ENCODE results near the gene BNC2. TPM values are rescaled to one million over a fixed set of nuclear protein-coding genes. Genes with fewer than 3 reads are reported as not detected.
A peak's percentile ranks its signal among the peaks of the same experiment; 100 is the strongest.

The BNC2 gene
- total RNA-seq, 1 donor from 2014 or later = 38.0 TPM

DNA sequence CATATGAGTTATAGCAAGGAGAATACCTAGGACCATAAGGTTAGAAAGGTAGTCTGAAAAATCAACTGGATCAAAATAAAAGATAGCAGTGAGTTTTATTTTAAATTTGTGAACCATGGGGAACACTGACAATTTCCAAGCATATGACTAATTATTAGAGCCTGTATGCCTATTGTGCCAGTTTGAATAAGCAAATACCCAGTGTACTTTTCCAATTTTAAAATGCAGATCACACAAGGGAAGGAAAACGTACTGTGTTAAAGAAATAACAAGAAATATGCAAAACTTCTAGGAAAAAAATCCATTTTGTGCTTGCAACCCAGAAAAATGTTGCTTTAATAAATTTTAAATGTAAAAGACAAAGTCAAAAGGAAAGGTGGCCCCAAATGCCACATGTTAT is 257.4 kb downstream of the BNC2 start:
- Histone ChIP-seq H3K4me1 (ENCODE audit: insufficient read depth, low read length) (peaks cover 2% of the 10 kb centered on the region), H3K9ac (ENCODE audit: low read length) (no peak overlapping the region)
- H3K36me3 Mint-ChIP-seq (ENCODE audit: low read depth, unreplicated experiment) = no peaks in the 10 kb centered on the region

DNA sequence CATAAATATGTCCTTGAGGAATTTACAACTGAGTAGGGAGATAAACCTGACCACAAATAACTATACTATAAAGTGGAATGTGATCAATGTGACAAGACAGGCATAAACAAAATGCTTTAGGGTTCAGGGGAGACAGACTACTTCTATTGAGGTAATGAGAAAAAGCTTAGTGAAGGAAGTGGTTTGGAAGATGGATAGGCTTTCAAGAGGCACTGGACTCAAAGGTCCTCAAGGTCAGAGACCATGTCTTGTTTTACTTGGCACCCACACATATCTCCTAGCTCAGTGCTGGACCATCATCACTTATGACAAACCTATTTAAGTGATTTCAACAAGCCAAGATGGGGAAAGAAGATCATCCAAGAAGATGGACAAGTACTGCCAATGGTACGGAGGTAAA is 257.8 kb downstream of the BNC2 start:
- H3K4me2 ChIP-seq (ENCODE audit: low read length) = no peak overlapping the region
- H3K36me3 ChIP-seq (ENCODE audit: insufficient read depth, low read length) = no peaks in the 10 kb centered on the region
- Mint-ChIP-seq H3K4me3 (ENCODE audit: unreplicated experiment) (no peak overlapping the region), H3K27ac (ENCODE audit: unreplicated experiment) (peak overlapping the region; percentile 5), H3K9me3 (ENCODE audit: unreplicated experiment) (no peaks in the 10 kb centered on the region), H3K36me3 (ENCODE audit: low read depth, unreplicated experiment) (no peaks in the 10 kb centered on the region), H3K4me1 (ENCODE audit: low read depth, unreplicated experiment) (peaks cover 10% of the 10 kb centered on the region), H3K27me3 (ENCODE audit: low read depth, unreplicated experiment) (no peaks in the 10 kb centered on the region)
- H3K9ac ChIP-seq (ENCODE audit: low read length) = no peak overlapping the region
- TF ChIP-seq, protein P1, sequence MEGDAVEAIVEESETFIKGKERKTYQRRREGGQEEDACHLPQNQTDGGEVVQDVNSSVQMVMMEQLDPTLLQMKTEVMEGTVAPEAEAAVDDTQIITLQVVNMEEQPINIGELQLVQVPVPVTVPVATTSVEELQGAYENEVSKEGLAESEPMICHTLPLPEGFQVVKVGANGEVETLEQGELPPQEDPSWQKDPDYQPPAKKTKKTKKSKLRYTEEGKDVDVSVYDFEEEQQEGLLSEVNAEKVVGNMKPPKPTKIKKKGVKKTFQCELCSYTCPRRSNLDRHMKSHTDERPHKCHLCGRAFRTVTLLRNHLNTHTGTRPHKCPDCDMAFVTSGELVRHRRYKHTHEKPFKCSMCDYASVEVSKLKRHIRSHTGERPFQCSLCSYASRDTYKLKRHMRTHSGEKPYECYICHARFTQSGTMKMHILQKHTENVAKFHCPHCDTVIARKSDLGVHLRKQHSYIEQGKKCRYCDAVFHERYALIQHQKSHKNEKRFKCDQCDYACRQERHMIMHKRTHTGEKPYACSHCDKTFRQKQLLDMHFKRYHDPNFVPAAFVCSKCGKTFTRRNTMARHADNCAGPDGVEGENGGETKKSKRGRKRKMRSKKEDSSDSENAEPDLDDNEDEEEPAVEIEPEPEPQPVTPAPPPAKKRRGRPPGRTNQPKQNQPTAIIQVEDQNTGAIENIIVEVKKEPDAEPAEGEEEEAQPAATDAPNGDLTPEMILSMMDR (IDR thresholded peaks at IDR 0.05; ENCODE audit: insufficient read depth, low read depth, low read length) = no peak
- TF ChIP-seq EZH2 (IDR thresholded peaks at IDR 0.05; ENCODE audit: insufficient read depth, low read length) = no peak
- H3K9me3 ChIP-seq (ENCODE audit: insufficient read depth, low read depth, low read length) = no peaks in the 10 kb centered on the region
- H3K79me2 ChIP-seq (ENCODE audit: insufficient read depth, low read length) = peaks cover 32% of the 10 kb centered on the region
- peaks cover 2% of the 10 kb centered on the region for H3K4me1 ChIP-seq (ENCODE audit: insufficient read depth, low read length)
- no peaks in the 10 kb centered on the region for H3K27me3 ChIP-seq (ENCODE audit: insufficient read depth, low read length)
- no peak overlapping the region for H3K27ac ChIP-seq (ENCODE audit: low read depth, low read length)
- peaks cover 18% of the 10 kb centered on the region for H4K20me1 ChIP-seq (ENCODE audit: insufficient read depth, low read length)
- FAIRE-seq = no peak
- no peak overlapping the region for H2AFZ ChIP-seq (ENCODE audit: low read depth, low read length)
- peak; percentile 68 for DNase-seq (ENCODE audit: low read depth)
- H3K4me3 ChIP-seq (ENCODE audit: insufficient read depth, low read depth, low read length) = no peak overlapping the region

More for the DNA sequence above, 257.4 kb downstream of the BNC2 start:
- peaks cover 32% of the 10 kb centered on the region for H3K79me2 ChIP-seq (ENCODE audit: insufficient read depth, low read length)
- no peak overlapping the region for H3K4me2 ChIP-seq (ENCODE audit: low read length)
- Mint-ChIP-seq H3K4me1 (ENCODE audit: low read depth, unreplicated experiment) (peaks cover 10% of the 10 kb centered on the region), H3K27ac (ENCODE audit: unreplicated experiment) (no peak overlapping the region), H3K27me3 (ENCODE audit: low read depth, unreplicated experiment) (no peaks in the 10 kb centered on the region), H3K4me3 (ENCODE audit: unreplicated experiment) (no peak overlapping the region), H3K9me3 (ENCODE audit: unreplicated experiment) (no peaks in the 10 kb centered on the region)
- FAIRE-seq = no peak
- H3K9me3 ChIP-seq (ENCODE audit: insufficient read depth, low read depth, low read length) = no peaks in the 10 kb centered on the region
- H3K4me3 ChIP-seq (ENCODE audit: insufficient read depth, low read depth, low read length) = no peak overlapping the region
- H2AFZ ChIP-seq (ENCODE audit: low read depth, low read length) = no peak overlapping the region
- DNase-seq (ENCODE audit: low read depth) = no peak
- no peak for TF ChIP-seq EZH2 (IDR thresholded peaks at IDR 0.05; ENCODE audit: insufficient read depth, low read length)
- TF ChIP-seq, protein P1 (IDR thresholded peaks at IDR 0.05; ENCODE audit: insufficient read depth, low read depth, low read length) = no peak
- no peak overlapping the region for H3K27ac ChIP-seq (ENCODE audit: low read depth, low read length)
- no peaks in the 10 kb centered on the region for H3K36me3 ChIP-seq (ENCODE audit: insufficient read depth, low read length)
- peaks cover 18% of the 10 kb centered on the region for H4K20me1 ChIP-seq (ENCODE audit: insufficient read depth, low read length)
- no peaks in the 10 kb centered on the region for H3K27me3 ChIP-seq (ENCODE audit: insufficient read depth, low read length)

DNA sequence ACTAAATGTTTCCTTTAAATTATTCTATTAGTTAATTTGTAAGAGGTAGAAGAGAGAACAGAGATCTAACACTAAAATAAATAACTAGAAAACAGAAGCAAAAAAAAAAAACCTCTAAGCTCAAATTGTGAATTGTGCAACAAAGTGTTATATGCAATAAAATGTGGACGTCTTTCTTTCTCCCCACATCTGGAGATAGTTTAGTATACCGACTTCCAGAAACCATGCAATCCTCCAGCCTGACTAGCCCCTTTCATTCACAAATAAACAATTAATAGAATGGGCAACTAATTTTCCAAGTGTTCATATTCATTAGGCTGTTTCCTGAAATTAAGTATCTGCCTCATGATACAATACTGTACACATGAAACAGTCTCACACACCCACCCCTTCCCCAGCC is 258.5 kb downstream of the BNC2 start:
- no peaks in the 10 kb centered on the region for H3K9me3 Mint-ChIP-seq (ENCODE audit: unreplicated experiment)
- peaks cover 10% of the 10 kb centered on the region for H3K4me1 Mint-ChIP-seq (ENCODE audit: low read depth, unreplicated experiment)
- no peak overlapping the region for H3K4me3 Mint-ChIP-seq (ENCODE audit: unreplicated experiment)
- Histone ChIP-seq H2AFZ (ENCODE audit: low read depth, low read length) (no peak overlapping the region), H3K4me2 (ENCODE audit: low read length) (no peak overlapping the region), H3K4me3 (ENCODE audit: insufficient read depth, low read depth, low read length) (no peak overlapping the region), H3K27me3 (ENCODE audit: insufficient read depth, low read length) (no peaks in the 10 kb centered on the region), H3K9ac (ENCODE audit: low read length) (no peak overlapping the region), H3K36me3 (ENCODE audit: insufficient read depth, low read length) (no peaks in the 10 kb centered on the region), H3K4me1 (ENCODE audit: insufficient read depth, low read length) (peaks cover 2% of the 10 kb centered on the region), H3K9me3 (ENCODE audit: insufficient read depth, low read depth, low read length) (no peaks in the 10 kb centered on the region), H3K27ac (ENCODE audit: low read depth, low read length) (no peak overlapping the region), H3K79me2 (ENCODE audit: insufficient read depth, low read length) (peaks cover 32% of the 10 kb centered on the region), H4K20me1 (ENCODE audit: insufficient read depth, low read length) (peaks cover 18% of the 10 kb centered on the region)
- H3K27me3 Mint-ChIP-seq (ENCODE audit: low read depth, unreplicated experiment) = no peaks in the 10 kb centered on the region
- H3K36me3 Mint-ChIP-seq (ENCODE audit: low read depth, unreplicated experiment) = no peaks in the 10 kb centered on the region
- TF ChIP-seq, protein P1 (IDR thresholded peaks at IDR 0.05; ENCODE audit: insufficient read depth, low read depth, low read length) = no peak
- TF ChIP-seq EZH2 (IDR thresholded peaks at IDR 0.05; ENCODE audit: insufficient read depth, low read length) = no peak
- H3K27ac Mint-ChIP-seq (ENCODE audit: unreplicated experiment) = no peak overlapping the region
- FAIRE-seq = no peak
- DNase-seq (ENCODE audit: low read depth) = no peak

Measured in astrocyte (in vitro differentiated cells and primary cell).